Activated CD8-positive, alpha-beta memory T cell treated with anti-CD3 and anti-CD28 coated beads, Interleukin-2, amount 10 ng/mL, durations not matched to agents 7 days and 5 days (primary cell): ENCODE results near the gene ANO4. TPM values are rescaled to one million over a fixed set of nuclear protein-coding genes. Genes with fewer than 3 reads are reported as not detected.

ENCODE experiments used
- ATAC-seq: fragments of 150-1000 bp; cut with Tn5 transposase; one replicate; pipeline ENCODE4 v1.10.0; 2021; ENCODE audit warnings: moderate library complexity
- CTCF ChIA-PET: fragments of 350-600 bp; sonication (Branson Sonifier 250); formaldehyde crosslinking; loops from one replicate; lab custom pipeline; 2021; ENCODE audit warnings: antibody characterized with exemption; lab: Charles Lee
- DNase-seq: peaks from one replicate; pipeline ENCODE4 v3.0.0-alpha.2; 2020
- H3K27ac Mint-ChIP-seq: one replicate; pipeline ENCODE4 v1.8.0; 2021; ENCODE audit warnings: mild to moderate bottlenecking, mixed read lengths
- H3K27me3 Mint-ChIP-seq: one replicate; pipeline ENCODE4 v1.8.0; 2021; ENCODE audit warnings: mixed read lengths
- H3K36me3 Mint-ChIP-seq: one replicate; pipeline ENCODE4 v1.8.0; 2021; ENCODE audit warnings: mild to moderate bottlenecking, mixed read lengths
- H3K4me1 Mint-ChIP-seq: one replicate; pipeline ENCODE4 v1.8.0; 2021; ENCODE audit warnings: mixed read lengths
- H3K4me3 Mint-ChIP-seq: one replicate; pipeline ENCODE4 v1.8.0; 2021; ENCODE audit warnings: mild to moderate bottlenecking, moderate library complexity, mixed read lengths
- H3K9me3 Mint-ChIP-seq: one replicate; pipeline ENCODE4 v1.8.0; 2022; ENCODE audit warnings: low read depth, mixed read lengths
- total RNA-seq, 2 experiments: library from RNA; stranded (reverse); gene quantifications; one replicate each; pipeline ENCODE4 v1.2.3, GENCODE V29; 2021

ANO4 gene
- total RNA-seq, 2 experiments from 2014 or later: not detected

DNA sequence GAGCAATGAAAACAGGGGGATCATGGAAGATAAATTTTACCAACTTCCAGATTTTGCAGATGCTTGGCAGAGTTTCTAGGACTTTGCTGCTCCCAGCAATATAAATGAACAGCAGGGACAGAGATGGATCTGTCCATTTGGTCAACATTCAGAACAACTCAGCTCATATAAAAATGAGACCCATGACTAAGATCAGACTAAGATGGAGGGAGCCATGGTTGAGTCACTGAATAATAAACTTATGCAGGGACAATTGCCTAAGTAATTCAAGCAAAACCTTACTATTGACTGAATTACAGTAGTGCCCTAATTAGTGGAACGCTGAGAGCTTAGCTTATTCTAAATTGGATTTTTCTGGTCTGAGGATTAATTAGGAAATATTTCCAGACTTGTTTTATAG lies 210.3 kb downstream of the ANO4 start:
- Mint-ChIP-seq H3K4me1 (no peaks in the 10 kb centered on the region), H3K4me3 (no peak overlapping the region), H3K27me3 (no peaks in the 10 kb centered on the region), H3K36me3 (no peaks in the 10 kb centered on the region), H3K27ac (no peak overlapping the region), H3K9me3 (peaks cover 10% of the 10 kb centered on the region)
- DNase-seq: no peak
- ATAC-seq: no peak
- CTCF ChIA-PET: no interaction called here

DNA sequence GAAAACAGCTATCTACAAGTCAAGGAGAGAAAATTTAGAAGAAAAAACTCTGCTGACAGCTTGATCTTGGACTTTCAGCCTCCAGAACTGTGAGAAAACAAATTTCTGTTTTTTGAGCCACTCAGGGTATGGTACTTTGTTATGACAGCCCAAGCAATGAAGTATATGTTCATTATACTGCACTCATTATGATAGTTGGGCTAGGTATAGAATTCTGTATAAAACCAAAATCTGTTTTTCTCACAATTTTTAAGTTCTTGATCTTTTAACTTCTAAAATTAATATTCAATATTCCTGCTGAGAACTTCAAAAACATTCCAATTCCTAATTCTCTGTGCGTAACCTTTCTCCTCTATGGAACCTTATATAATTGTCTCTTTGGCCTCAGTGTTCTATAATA lies 214.7 kb downstream of the ANO4 start:
- no peak overlapping the region for H3K4me3 Mint-ChIP-seq
- H3K27me3 Mint-ChIP-seq: no peaks in the 10 kb centered on the region
- H3K9me3 Mint-ChIP-seq: peaks cover 12% of the 10 kb centered on the region
- H3K27ac Mint-ChIP-seq: no peak overlapping the region
- CTCF ChIA-PET: no interaction called here
- H3K36me3 Mint-ChIP-seq: no peaks in the 10 kb centered on the region
- no peak for ATAC-seq
- no peaks in the 10 kb centered on the region for H3K4me1 Mint-ChIP-seq
- DNase-seq: no peak

DNA sequence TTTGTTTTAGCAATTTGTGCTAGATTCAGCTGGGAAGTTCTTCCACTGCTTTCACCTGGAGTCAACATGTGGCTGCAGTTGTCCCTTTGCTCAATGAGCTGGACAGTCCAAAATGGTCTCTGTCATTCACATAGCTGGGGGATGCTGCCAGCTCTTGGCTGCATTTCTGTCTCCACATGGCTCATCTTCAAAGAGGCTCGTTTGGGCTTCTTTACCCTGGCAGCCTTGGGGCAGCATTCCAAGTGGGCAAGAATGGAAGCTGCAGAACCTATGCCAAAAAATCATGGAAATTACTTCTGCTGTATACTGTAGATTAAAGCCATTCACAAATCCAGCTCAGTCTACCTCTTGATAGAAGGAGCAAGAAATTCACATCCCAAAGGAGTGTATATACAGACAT lies 216.3 kb downstream of the ANO4 start:
- ATAC-seq (no peak), DNase-seq (no peak)
- Mint-ChIP-seq H3K4me3 (no peak overlapping the region), H3K4me1 (no peaks in the 10 kb centered on the region), H3K9me3 (peaks cover 12% of the 10 kb centered on the region), H3K27me3 (no peaks in the 10 kb centered on the region), H3K36me3 (no peaks in the 10 kb centered on the region), H3K27ac (no peak overlapping the region)
- CTCF ChIA-PET: no interaction called here

DNA sequence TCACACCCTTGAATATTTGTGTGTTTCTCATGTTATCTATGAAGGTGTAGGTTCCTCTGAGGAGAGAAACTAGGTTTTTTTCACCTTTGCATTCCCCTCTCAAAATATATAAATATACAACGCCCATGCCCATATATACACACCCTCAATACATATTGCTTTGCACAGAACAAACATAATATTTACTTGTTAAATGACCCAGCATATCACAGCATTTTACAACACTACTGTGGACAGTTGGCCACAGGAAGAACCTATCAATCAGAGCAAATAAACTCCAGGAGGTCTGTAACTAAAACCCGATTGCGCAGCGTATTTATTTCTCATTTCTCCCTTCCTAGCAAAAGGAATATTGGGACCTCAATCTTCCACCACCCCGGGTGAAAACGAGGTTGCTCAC lies 219.4 kb downstream of the ANO4 start:
- ATAC-seq (no peak), DNase-seq (no peak)
- no peak overlapping the region for H3K27ac Mint-ChIP-seq
- H3K27me3 Mint-ChIP-seq: no peaks in the 10 kb centered on the region
- peaks cover 11% of the 10 kb centered on the region for H3K9me3 Mint-ChIP-seq
- no peak overlapping the region for H3K4me3 Mint-ChIP-seq
- H3K4me1 Mint-ChIP-seq: no peaks in the 10 kb centered on the region
- no peaks in the 10 kb centered on the region for H3K36me3 Mint-ChIP-seq
- CTCF ChIA-PET: no interaction called here

DNA sequence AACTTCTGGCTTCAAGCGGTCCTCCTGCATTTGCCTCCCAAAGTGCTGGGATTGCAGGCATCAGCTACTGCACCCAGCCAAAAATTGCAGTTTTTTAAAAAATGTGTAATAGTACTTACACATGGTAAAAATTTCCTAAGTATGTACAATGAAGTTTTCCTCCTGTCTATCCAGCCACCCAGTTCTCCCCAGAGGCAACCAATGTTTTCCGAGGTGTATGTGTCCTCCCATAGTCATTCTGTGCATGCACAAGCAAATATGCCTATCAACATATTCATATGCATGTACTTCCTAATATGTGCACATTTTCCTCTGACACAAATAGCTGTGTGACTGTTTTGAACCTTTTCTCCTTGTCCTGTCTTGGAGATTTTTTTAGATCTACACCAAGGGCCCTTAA lies 220.5 kb downstream of the ANO4 start:
- CTCF ChIA-PET: no interaction called here
- no peak overlapping the region for H3K4me3 Mint-ChIP-seq
- DNase-seq: no peak

DNA sequence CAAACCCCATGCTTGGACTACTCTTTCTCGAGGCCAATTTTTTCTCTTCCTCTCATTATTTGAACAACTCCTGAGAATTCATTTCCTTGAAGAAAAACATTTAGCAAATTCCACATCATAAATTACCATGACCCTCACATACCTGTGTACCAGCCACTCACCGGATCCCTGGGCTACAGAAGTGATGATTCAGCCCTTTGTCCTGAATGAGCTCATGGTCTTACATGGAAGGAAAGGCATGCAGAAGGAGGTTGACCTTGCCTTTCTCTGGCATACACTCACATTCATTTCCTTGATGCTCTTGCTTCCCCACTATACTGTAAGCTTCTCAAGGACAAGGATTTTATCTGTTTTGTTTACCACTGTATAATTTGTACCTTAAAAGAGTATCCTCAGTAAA lies 224.0 kb downstream of the ANO4 start:
- CTCF ChIA-PET: interaction anchor here (0.7 kb wide), 1 partner anchor 13 kb away, joined by 3 read pairs; no protein-coding TSS in a partner anchor
- DNase-seq (no peak), ATAC-seq (no peak)
- H3K9me3 Mint-ChIP-seq: peaks cover 3% of the 10 kb centered on the region
- no peaks in the 10 kb centered on the region for H3K36me3 Mint-ChIP-seq
- no peaks in the 10 kb centered on the region for H3K27me3 Mint-ChIP-seq
- no peak overlapping the region for H3K27ac Mint-ChIP-seq
- no peak overlapping the region for H3K4me3 Mint-ChIP-seq
- H3K4me1 Mint-ChIP-seq: no peaks in the 10 kb centered on the region

More for the DNA sequence above, 220.5 kb downstream of the ANO4 start:
- H3K9me3 Mint-ChIP-seq: peaks cover 4% of the 10 kb centered on the region
- no peaks in the 10 kb centered on the region for H3K27me3 Mint-ChIP-seq
- H3K36me3 Mint-ChIP-seq: no peaks in the 10 kb centered on the region
- no peak for ATAC-seq
- no peak overlapping the region for H3K27ac Mint-ChIP-seq
- no peaks in the 10 kb centered on the region for H3K4me1 Mint-ChIP-seq

DNA sequence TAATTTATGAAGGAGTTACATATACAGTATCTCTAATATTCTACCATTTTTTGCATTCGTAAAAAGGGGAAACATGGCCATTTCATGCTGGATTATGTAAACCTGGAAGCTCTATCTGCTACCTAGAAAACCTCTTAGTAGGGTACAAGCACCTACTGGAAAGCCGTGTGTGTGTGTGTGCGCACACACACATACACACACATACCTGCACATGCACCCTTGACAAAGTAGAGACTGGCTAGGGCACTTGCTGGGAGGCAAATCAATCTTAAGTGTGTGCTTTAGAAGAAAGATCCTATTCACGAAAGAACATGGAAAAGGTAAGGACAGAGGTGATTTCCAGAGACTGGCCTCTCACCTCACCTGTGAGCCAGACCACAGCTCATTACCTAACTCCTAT lies 224.6 kb downstream of the ANO4 start:
- DNase-seq: no peak
- H3K27me3 Mint-ChIP-seq: no peaks in the 10 kb centered on the region
- H3K4me1 Mint-ChIP-seq: no peaks in the 10 kb centered on the region
- H3K4me3 Mint-ChIP-seq: no peak overlapping the region
- no peak overlapping the region for H3K27ac Mint-ChIP-seq
- no peaks in the 10 kb centered on the region for H3K36me3 Mint-ChIP-seq
- no peak for ATAC-seq
- CTCF ChIA-PET: no interaction called here
- H3K9me3 Mint-ChIP-seq: peaks cover 3% of the 10 kb centered on the region

DNA sequence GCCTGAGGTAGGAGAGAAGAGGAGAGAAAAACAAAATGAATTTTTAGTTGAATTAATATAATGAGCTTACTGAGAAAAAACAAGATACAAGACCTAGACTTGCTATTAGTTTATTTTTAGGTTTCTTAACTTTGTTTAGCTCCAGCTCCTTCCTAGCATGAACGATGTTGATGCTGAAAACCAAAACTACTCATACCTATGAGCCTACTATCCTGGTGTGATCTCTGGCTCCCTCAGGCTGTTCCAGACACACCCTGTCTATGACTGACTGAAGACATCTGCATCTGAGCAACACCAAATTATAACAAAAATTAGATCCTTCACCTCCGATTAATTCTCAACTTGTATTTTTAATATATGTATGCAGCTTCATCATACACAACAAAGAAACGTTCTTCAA lies 225.1 kb downstream of the ANO4 start:
- Mint-ChIP-seq H3K27ac (no peak overlapping the region), H3K9me3 (peaks cover 3% of the 10 kb centered on the region), H3K4me1 (no peaks in the 10 kb centered on the region), H3K27me3 (no peaks in the 10 kb centered on the region), H3K36me3 (no peaks in the 10 kb centered on the region), H3K4me3 (no peak overlapping the region)
- ATAC-seq (no peak), DNase-seq (no peak)
- CTCF ChIA-PET: no interaction called here

DNA sequence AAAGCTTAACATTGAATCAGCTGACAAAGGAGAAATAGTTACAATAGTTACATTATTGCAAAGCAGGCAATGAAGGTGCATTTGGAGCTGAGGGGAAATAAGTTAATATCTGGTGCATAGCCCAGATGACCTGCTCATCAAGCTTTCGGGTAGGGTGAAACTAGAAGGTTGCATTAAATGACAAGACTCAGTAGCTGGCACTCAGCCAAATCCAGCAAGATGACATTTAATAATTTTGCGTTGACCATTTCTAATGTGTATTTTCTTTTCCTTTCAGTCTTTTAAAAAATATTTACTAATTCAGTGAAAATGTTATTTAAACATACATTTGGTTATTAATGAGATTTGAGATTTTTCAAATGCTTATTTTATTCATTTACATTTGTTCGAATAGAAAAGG lies 226.9 kb downstream of the ANO4 start:
- Mint-ChIP-seq H3K9me3 (peaks cover 3% of the 10 kb centered on the region), H3K27ac (no peak overlapping the region), H3K4me3 (no peak overlapping the region), H3K36me3 (no peaks in the 10 kb centered on the region), H3K27me3 (no peaks in the 10 kb centered on the region), H3K4me1 (no peaks in the 10 kb centered on the region)
- DNase-seq (no peak), ATAC-seq (no peak)
- CTCF ChIA-PET: no interaction called here

DNA sequence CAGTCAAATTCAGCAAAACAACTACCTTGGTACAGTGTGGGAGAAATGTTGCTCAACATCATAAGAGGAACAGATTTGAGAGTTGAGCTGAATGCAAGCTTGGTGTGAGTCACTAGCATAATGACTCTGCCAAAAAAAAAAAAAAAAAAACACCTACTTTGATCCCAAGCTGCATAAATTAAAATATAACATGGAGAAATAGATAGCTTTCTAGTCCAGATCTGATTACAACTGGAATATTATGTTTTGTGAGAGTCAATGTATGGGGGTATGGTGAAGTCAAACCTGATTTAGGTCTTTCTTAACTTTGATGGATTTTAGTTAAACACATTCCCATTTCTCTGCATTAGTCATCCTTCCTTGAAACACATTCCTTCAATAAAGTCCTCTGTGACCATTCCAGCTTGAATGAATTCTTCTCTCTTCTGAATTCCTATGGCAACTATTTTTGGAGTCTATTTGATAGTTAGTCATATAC lies 227.4 kb downstream of the ANO4 start:
- CTCF ChIA-PET: no interaction called here
- DNase-seq: no peak
- H3K4me1 Mint-ChIP-seq: no peaks in the 10 kb centered on the region

DNA sequence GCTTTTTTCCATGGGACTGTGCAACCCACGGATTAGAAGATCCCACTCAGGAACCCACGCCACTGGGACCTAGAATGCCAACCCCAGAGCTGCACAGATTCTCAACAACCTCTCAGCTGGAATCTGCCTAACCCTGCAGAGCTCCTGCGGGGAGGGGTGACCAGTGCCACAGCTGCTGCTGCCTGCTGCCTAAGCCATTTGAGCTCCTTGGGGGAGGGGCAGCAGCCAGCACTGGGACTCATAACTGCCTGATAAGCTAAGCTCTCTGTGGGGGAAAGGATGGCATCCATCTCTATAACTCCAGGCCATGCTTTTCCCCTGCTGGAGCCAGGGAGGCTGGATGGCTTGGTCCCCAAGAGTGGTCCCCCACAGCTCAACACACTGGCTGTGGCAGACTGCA lies 232.6 kb downstream of the ANO4 start:
- H3K9me3 Mint-ChIP-seq: peaks cover 18% of the 10 kb centered on the region
- H3K4me3 Mint-ChIP-seq: no peak overlapping the region
- DNase-seq (no peak), ATAC-seq (no peak)
- no peaks in the 10 kb centered on the region for H3K27me3 Mint-ChIP-seq
- CTCF ChIA-PET: no interaction called here
- no peaks in the 10 kb centered on the region for H3K36me3 Mint-ChIP-seq
- H3K27ac Mint-ChIP-seq: no peak overlapping the region
- H3K4me1 Mint-ChIP-seq: no peaks in the 10 kb centered on the region

More for the DNA sequence above, 227.4 kb downstream of the ANO4 start:
- H3K27ac Mint-ChIP-seq: no peak overlapping the region
- H3K9me3 Mint-ChIP-seq: peaks cover 3% of the 10 kb centered on the region
- H3K4me3 Mint-ChIP-seq: no peak overlapping the region
- no peaks in the 10 kb centered on the region for H3K27me3 Mint-ChIP-seq
- H3K36me3 Mint-ChIP-seq: no peaks in the 10 kb centered on the region
- ATAC-seq: no peak

DNA sequence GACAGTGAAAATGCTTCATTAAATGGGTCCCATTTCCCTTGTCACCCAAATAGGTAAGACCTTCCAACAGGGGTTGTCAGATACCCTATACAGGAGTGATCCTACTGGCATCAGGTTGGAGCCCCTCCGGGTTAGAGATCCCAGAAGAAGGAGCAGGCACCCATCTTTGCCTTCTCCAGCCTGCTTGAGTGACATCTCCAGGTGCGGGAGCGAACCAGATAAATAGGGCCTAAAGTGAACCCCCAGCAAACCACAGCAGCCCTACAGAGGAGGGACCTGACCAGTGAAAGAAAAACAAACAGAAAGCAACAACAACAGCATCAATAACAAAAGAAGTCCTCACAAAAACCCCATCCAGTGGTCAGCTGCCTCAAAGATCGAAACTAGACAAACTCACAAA lies 233.2 kb downstream of the ANO4 start:
- no peaks in the 10 kb centered on the region for H3K27me3 Mint-ChIP-seq
- H3K27ac Mint-ChIP-seq: no peak overlapping the region
- DNase-seq: no peak
- no peak for ATAC-seq
- no peak overlapping the region for H3K4me3 Mint-ChIP-seq
- no peaks in the 10 kb centered on the region for H3K36me3 Mint-ChIP-seq
- H3K9me3 Mint-ChIP-seq: peaks cover 18% of the 10 kb centered on the region
- CTCF ChIA-PET: no interaction called here
- H3K4me1 Mint-ChIP-seq: no peaks in the 10 kb centered on the region

DNA sequence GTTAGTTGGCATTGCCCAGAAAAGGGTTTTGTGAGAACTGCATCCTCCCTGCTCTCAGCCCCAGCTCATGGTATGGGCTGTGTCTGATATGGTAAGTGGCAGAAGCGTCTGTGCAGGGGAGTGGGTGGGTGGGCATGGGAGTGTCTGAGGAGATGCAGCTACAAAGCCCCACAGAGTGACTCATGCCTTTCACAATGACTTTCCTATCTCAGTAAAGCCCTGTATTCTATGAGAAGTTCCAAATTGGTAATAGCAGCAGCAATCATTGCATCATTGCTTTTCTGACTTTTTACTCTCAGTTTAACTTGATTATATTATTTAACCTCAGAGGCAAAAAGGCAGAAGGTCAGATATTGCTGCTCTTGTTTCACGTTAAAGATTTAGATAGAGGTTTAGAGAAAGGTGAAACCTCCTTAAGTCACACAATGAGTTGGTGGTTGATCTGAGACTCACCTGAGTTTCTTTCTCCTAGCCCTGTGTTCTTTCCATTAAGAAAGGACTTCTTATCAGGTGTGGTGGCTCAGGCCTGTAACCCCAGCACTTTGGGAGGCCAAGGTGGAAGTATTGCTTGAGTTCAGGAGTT lies 243.8 kb downstream of the ANO4 start:
- Mint-ChIP-seq H3K4me3 (no peak overlapping the region), H3K36me3 (no peaks in the 10 kb centered on the region), H3K9me3 (no peaks in the 10 kb centered on the region), H3K27me3 (no peaks in the 10 kb centered on the region), H3K27ac (no peak overlapping the region), H3K4me1 (peaks cover 1% of the 10 kb centered on the region)
- CTCF ChIA-PET: no interaction called here
- DNase-seq: no peak
- ATAC-seq: no peak

DNA sequence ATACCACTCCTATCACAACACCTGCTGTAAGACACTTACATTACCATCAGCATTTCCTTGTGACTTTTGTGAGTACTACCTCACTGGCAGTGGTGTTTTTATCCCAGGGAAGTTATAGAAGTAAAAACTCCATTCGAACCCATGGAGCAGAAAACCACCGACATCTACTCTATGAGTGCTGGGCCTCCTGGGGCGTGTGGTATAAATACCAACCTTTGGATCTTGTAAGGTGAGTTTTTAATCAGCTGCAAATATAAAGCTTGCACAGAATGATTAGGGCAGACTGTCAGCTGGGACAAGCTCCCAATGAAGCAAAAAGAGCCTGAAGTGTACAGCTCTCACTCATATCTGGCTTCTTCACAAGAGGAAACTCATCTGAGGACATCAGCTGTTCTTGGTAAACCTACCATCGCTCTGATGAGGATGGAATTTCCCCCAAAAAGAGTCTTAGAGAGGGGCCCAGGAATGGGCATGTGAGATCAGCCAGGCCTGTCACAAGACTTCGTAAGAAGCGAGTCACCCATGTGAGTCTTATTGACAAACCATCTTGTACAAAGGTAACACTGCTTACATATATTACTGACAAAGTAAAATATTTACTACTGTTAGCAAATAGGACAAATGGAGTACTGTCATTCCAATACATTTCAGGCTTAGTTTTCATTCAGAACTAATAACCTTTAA lies 245.4 kb downstream of the ANO4 start:
- Mint-ChIP-seq H3K27me3 (no peaks in the 10 kb centered on the region), H3K36me3 (no peaks in the 10 kb centered on the region), H3K4me1 (peaks cover 1% of the 10 kb centered on the region), H3K4me3 (no peak overlapping the region), H3K27ac (no peak overlapping the region), H3K9me3 (no peaks in the 10 kb centered on the region)
- no peak for ATAC-seq
- DNase-seq: no peak
- CTCF ChIA-PET: no interaction called here
